Lower leg skin (tissue), 3 donors: Measurements from ENCODE around the gene SORCS2.

Experiments used
- CTCF ChIP-seq, 3 donors: fragments of 450-650 bp; IDR thresholded peaks; one replicate each; pipeline ENCODE4 v1.5.1; 2016; ENCODE audit warnings: antibody characterized with exemption in 3 of 3, mild to moderate bottlenecking in 3 of 3, moderate library complexity in 2 of 3
- POLR2A ChIP-seq, 2 donors: fragments of 450-650 bp; IDR thresholded peaks; one replicate each; pipeline ENCODE4 v1.6.1; 2016 to 2017; ENCODE audit warnings: antibody characterized with exemption in 2 of 2, mild to moderate bottlenecking in 1 of 2, moderate library complexity in 1 of 2

- TF ChIP-seq CTCF (IDR thresholded peaks at IDR 0.05) (no peak), POLR2A (IDR thresholded peaks at IDR 0.05) (no peak)
Measured at GRCh38 chr4:7514789-7515188, 322.5 kb downstream of the SORCS2 start.
